NCI-H1105 (cell line): Measurements from ENCODE around the gene PPID.
"Not testable (repeated sequence)": the region's sequence is repeated elsewhere in the genome, so short reads cannot be mapped to it uniquely, and the experiment has no call there.

Experiments
- DNase-seq: peaks from one replicate; lab custom pipeline; 2025; lab: John Stamatoyannopoulos, UW

Gene PPID

GRCh38 chr4:158666892-158667291 lies 56.3 kb downstream of the PPID start:
- no peak for DNase-seq

- DNase-seq = no peak
Measured at GRCh38 chr4:158664806-158665205, 58.4 kb downstream of the PPID start.

GRCh38 chr4:158663707-158664625 lies 59.2 kb downstream of the PPID start:
- not testable (repeated sequence) for DNase-seq

GRCh38 chr4:158663255-158663654 lies 59.9 kb downstream of the PPID start:
- DNase-seq = not testable (repeated sequence)
